WTC11 (cell line): ENCODE results near the gene SPATA18. TPM values are rescaled to one million over a fixed set of nuclear protein-coding genes. Genes with fewer than 3 reads are reported as not detected.

Experiments
- ATAC-seq: fragments of 200-7000 bp; cut with Tn5 transposase; 2 replicates; pipeline ENCODE4 v1.10.0; 2021; ENCODE audit warnings: mild to moderate bottlenecking, moderate library complexity
- CTCF ChIA-PET: fragments of 300-600 bp; sonication (Branson Sonifier 250); formaldehyde crosslinking; loops from one replicate; lab custom pipeline; 2021; ENCODE audit warnings: antibody characterized with exemption; lab: Charles Lee
- POLR2A ChIA-PET: fragments of 350-600 bp; sonication (Branson Sonifier 250); formaldehyde crosslinking; loops from one replicate; lab custom pipeline; 2021; ENCODE audit warnings: antibody characterized with exemption; lab: Charles Lee
- DNase-seq: peaks from one replicate; pipeline ENCODE4 v3.0.0; 2021; ENCODE audit warnings: low spot score
- H3K27ac Mint-ChIP-seq: 2 replicates; pipeline ENCODE4 v1.8.0; 2021; ENCODE audit warnings: mixed read lengths
- H3K27me3 Mint-ChIP-seq: 2 replicates; pipeline ENCODE4 v1.8.0; 2021; ENCODE audit warnings: low read depth, mild to moderate bottlenecking, moderate library complexity, mixed read lengths
- H3K36me3 Mint-ChIP-seq: 2 replicates; pipeline ENCODE4 v1.8.0; 2021; ENCODE audit warnings: mixed read lengths
- H3K4me1 Mint-ChIP-seq: 2 replicates; pipeline ENCODE4 v1.8.0; 2022; ENCODE audit warnings: mixed read lengths
- H3K4me3 Mint-ChIP-seq: 2 replicates; pipeline ENCODE4 v1.8.0; 2021; ENCODE audit warnings: mild to moderate bottlenecking, moderate library complexity, mixed read lengths
- H3K9me3 Mint-ChIP-seq: 2 replicates; pipeline ENCODE4 v1.8.0; 2021; ENCODE audit warnings: mixed read lengths
- CTCF ChIP-seq: fragments of 200-600 bp; IDR thresholded peaks from 2 replicates; pipeline ENCODE4 v1.8.0; 2022; ENCODE audit warnings: antibody characterized with exemption
- ELF4 ChIP-seq: sonication (generic); formaldehyde crosslinking; IDR thresholded peaks from 2 replicates; pipeline ENCODE4 v1.8.1; 2022; ENCODE audit warnings: low read depth, mild to moderate bottlenecking, moderate library complexity, missing genetic modification reagents
- FOXK1 ChIP-seq: sonication (generic); formaldehyde crosslinking; IDR thresholded peaks from 2 replicates; pipeline ENCODE4 v1.8.0; 2022; ENCODE audit warnings: mild to moderate bottlenecking, moderate library complexity, missing genetic modification reagents
- FOXP4 ChIP-seq: sonication (generic); formaldehyde crosslinking; IDR thresholded peaks from 2 replicates; pipeline ENCODE4 v1.8.0; 2022; ENCODE audit warnings: mild to moderate bottlenecking, missing genetic modification reagents
- JUN ChIP-seq: sonication (generic); formaldehyde crosslinking; IDR thresholded peaks from 2 replicates; pipeline ENCODE4 v1.8.0; 2023; ENCODE audit warnings: mild to moderate bottlenecking, missing genetic modification reagents
- KAT7 ChIP-seq: sonication (generic); formaldehyde crosslinking; IDR thresholded peaks from 2 replicates; pipeline ENCODE4 v1.8.1; 2023; ENCODE audit warnings: missing genetic modification reagents, mild to moderate bottlenecking, borderline replicate concordance
- MXD4 ChIP-seq: fragments of 250-450 bp; sonication (Bioruptor Pico); IDR thresholded peaks from 2 replicates; pipeline ENCODE4 v1.8.0; 2021; ENCODE audit warnings: mild to moderate bottlenecking, moderate library complexity, borderline replicate concordance
- OVOL2 ChIP-seq: fragments of 250-450 bp; sonication (Bioruptor Pico); IDR thresholded peaks from 2 replicates; pipeline ENCODE4 v1.9.0; 2021; ENCODE audit warnings: mild to moderate bottlenecking, borderline replicate concordance
- PRDM15 ChIP-seq: sonication (generic); formaldehyde crosslinking; IDR thresholded peaks from 2 replicates; pipeline ENCODE4 v1.8.0; 2022; ENCODE audit warnings: missing genetic modification reagents
- SMAD3 ChIP-seq: sonication (generic); formaldehyde crosslinking; IDR thresholded peaks from 2 replicates; pipeline ENCODE4 v1.8.0; 2022; ENCODE audit warnings: missing genetic modification reagents, mild to moderate bottlenecking, borderline replicate concordance
- TCF7 ChIP-seq: sonication (generic); formaldehyde crosslinking; IDR thresholded peaks from 2 replicates; pipeline ENCODE4 v1.8.0; 2022; ENCODE audit warnings: mild to moderate bottlenecking, low read depth, missing genetic modification reagents, moderate library complexity
- USF1 ChIP-seq: sonication (generic); formaldehyde crosslinking; IDR thresholded peaks from 2 replicates; pipeline ENCODE4 v1.8.0; 2022; ENCODE audit warnings: mild to moderate bottlenecking, missing genetic modification reagents
- USF2 ChIP-seq: sonication (generic); formaldehyde crosslinking; IDR thresholded peaks from 2 replicates; pipeline ENCODE4 v1.8.1; 2023; ENCODE audit warnings: mild to moderate bottlenecking, missing genetic modification reagents, moderate library complexity
- ZMAT4 ChIP-seq: fragments of 250-450 bp; sonication (Bioruptor Pico); IDR thresholded peaks from 2 replicates; pipeline ENCODE4 v1.9.0; 2021; ENCODE audit warnings: mild to moderate bottlenecking
- ZNF121 ChIP-seq: sonication (generic); formaldehyde crosslinking; IDR thresholded peaks from 2 replicates; pipeline ENCODE4 v1.8.0; 2023; ENCODE audit warnings: missing genetic modification reagents
- ZNF396 ChIP-seq: fragments of 250-450 bp; sonication (Bioruptor Pico); IDR thresholded peaks from 2 replicates; pipeline ENCODE4 v1.8.0; 2021; ENCODE audit warnings: mild to moderate bottlenecking, moderate library complexity, borderline replicate concordance
- ZNF512 ChIP-seq: sonication (generic); formaldehyde crosslinking; IDR thresholded peaks from 2 replicates; pipeline ENCODE4 v1.8.1; 2022; ENCODE audit warnings: missing genetic modification reagents, borderline replicate concordance
- ZNF671 ChIP-seq: fragments of 250-450 bp; sonication (Bioruptor Pico); IDR thresholded peaks from 2 replicates; pipeline ENCODE4 v1.8.0; 2021; ENCODE audit warnings: mild to moderate bottlenecking
- ZSCAN18 ChIP-seq: fragments of 250-450 bp; sonication (Bioruptor Pico); IDR thresholded peaks from 2 replicates; pipeline ENCODE4 v2.1.2; 2022; ENCODE audit warnings: mild to moderate bottlenecking, moderate library complexity
- total RNA-seq: library from RNA; stranded (reverse); gene quantifications from 3 replicates; pipeline ENCODE4 v1.2.3, GENCODE V29; 2021

Gene SPATA18
- total RNA-seq, 1 experiment from 2014 or later: 6.6 TPM

- Mint-ChIP-seq H3K27me3 (peaks cover 5% of the 10 kb centered on the region), H3K9me3 (peaks cover 26% of the 10 kb centered on the region), H3K4me3 (no peak overlapping the region), H3K27ac (no peak overlapping the region), H3K36me3 (peaks cover 3% of the 10 kb centered on the region; the same call in 1 of the 2 replicates), H3K4me1 (no peaks in the 10 kb centered on the region)
- ATAC-seq: no peak
- POLR2A ChIA-PET: no interaction called here
- CTCF ChIA-PET: no interaction called here
- TF ChIP-seq ZSCAN18 (CRISPR knock-in tag) (no peak), ZMAT4 (CRISPR knock-in tag) (no peak), MXD4 (no peak), FOXK1 (CRISPR knock-in tag) (no peak), USF1 (CRISPR knock-in tag) (no peak), ZNF512 (CRISPR knock-in tag) (no peak), PRDM15 (peak; percentile 24; the same call in 1 of the 2 replicates)
- no peak for DNase-seq
Measured at GRCh38 chr4:52143815-52144214, 92.7 kb downstream of the SPATA18 start.

GRCh38 chr4:52144372-52144771, 93.3 kb downstream of the SPATA18 start:
- Mint-ChIP-seq H3K9me3 (peaks cover 22% of the 10 kb centered on the region), H3K27me3 (peaks cover 6% of the 10 kb centered on the region), H3K4me1 (no peaks in the 10 kb centered on the region), H3K36me3 (peaks cover 3% of the 10 kb centered on the region; the same call in 1 of the 2 replicates), H3K27ac (no peak overlapping the region), H3K4me3 (no peak overlapping the region)
- ATAC-seq (no peak), DNase-seq (no peak)
- TF ChIP-seq ZNF396 (CRISPR knock-in tag): no peak
- no peak for TF ChIP-seq USF2
- TF ChIP-seq ELF4: no peak
- TF ChIP-seq JUN (CRISPR knock-in tag): no peak
- TF ChIP-seq SMAD3 (CRISPR knock-in tag): no peak
- TF ChIP-seq ZNF121 (CRISPR knock-in tag): no peak
- no peak for TF ChIP-seq ZNF671 (CRISPR knock-in tag)
- no peak for TF ChIP-seq CTCF
- TF ChIP-seq KAT7 (CRISPR knock-in tag): no peak
- no peak for TF ChIP-seq FOXP4 (CRISPR knock-in tag)
- TF ChIP-seq OVOL2 (CRISPR knock-in tag): no peak
- TF ChIP-seq TCF7 (CRISPR knock-in tag): no peak
- no peak for TF ChIP-seq USF1 (CRISPR knock-in tag)
- ChIA-PET POLR2A (no interaction called here), CTCF (no interaction called here)
